Sigmoid colon (tissue), 7 donors: Measurements from ENCODE around the gene KRTAP4-3. TPM values are rescaled to one million over a fixed set of nuclear protein-coding genes. Genes with fewer than 3 reads are reported as not detected.
"Not testable (repeated sequence)": the region's sequence is repeated elsewhere in the genome, so short reads cannot be mapped to it uniquely, and the experiment has no call there.

ENCODE experiments used
- DNase-seq: peaks from one replicate; pipeline ENCODE4 v3.0.0-alpha.2; 2019
- H3K27ac ChIP-seq, 4 donors: fragments of 200-600 bp; sonication (generic); one replicate each; pipeline ENCODE4 v1.5.1; 2016 to 2019; ENCODE audit warnings: mild to moderate bottlenecking in 1 of 4
- H3K27me3 ChIP-seq, 3 donors: fragments of 200-600 bp; sonication (generic); one replicate each; pipeline ENCODE4 v1.5.1; 2019; ENCODE audit warnings: mild to moderate bottlenecking in 1 of 3
- H3K36me3 ChIP-seq, 4 donors: fragments of 200-600 bp; sonication (generic); one replicate each; pipeline ENCODE4 v1.5.1; 2016 to 2019
- H3K4me1 ChIP-seq, 4 donors: fragments of 200-600 bp; sonication (generic); one replicate each; pipeline ENCODE4 v1.5.1; 2017 to 2019
- H3K4me3 ChIP-seq, 4 donors: fragments of 200-600 bp; sonication (generic); one replicate each; pipeline ENCODE4 v1.5.1; 2017 to 2019; ENCODE audit warnings: mild to moderate bottlenecking in 2 of 4, moderate library complexity in 1 of 4
- H3K9me3 ChIP-seq, 4 donors: fragments of 200-600 bp in 3 of 4; sonication (generic) in 3 of 4; one replicate each; pipeline versions ENCODE4 v1.5.1 to v1.6.1; 2013 to 2019
- EP300 ChIP-seq, 4 donors: sonication (generic); formaldehyde crosslinking; IDR thresholded peaks; one replicate each; pipeline ENCODE4 v1.6.1; 2017; ENCODE audit warnings: antibody characterized with exemption in 4 of 4
- POLR2A ChIP-seq, 2 donors: fragments of 450-650 bp; IDR thresholded peaks; one replicate each; pipeline ENCODE4 v1.6.1; 2016; ENCODE audit warnings: antibody characterized with exemption in 2 of 2, mild to moderate bottlenecking in 2 of 2, moderate library complexity in 2 of 2
- POLR2AphosphoS5 ChIP-seq, 4 donors: sonication (generic); formaldehyde crosslinking; IDR thresholded peaks; one replicate each; pipeline ENCODE4 v1.6.1; 2017; ENCODE audit warnings: antibody characterized with exemption in 4 of 4
- WGBS, 2 donors: extraction: QIAGEN DNeasy Blood & Tissue Kit; methylation state at CpG; one replicate each; pipeline ENCODE4 v1.1.7; 2013; 5-methylcytosine and 5-hydroxymethylcytosine counted together
- intact Hi-C: fragments of 100-400 bp; cut with DNase I; formaldehyde crosslinking; loops from one replicate; pipeline ENCODE4 v1.15.1; 2023
- polyA plus RNA-seq, 3 donors: library from polyadenylated mRNA; stranded (reverse); fragments of 200-250 nt; gene quantifications; one replicate each; pipeline ENCODE4 v1.2.3, GENCODE V29; 2013
- total RNA-seq, 4 donors: library from RNA; depleted of rRNA; stranded (reverse); fragments of >200 nt; gene quantifications; one replicate each; pipeline ENCODE4 v1.1.0, GENCODE V29; 2016
- TF ChIP-seq, protein P1 (sequence below), 4 experiments: fragments of 450-650 bp in 3 of 4; fragments of 200-600 bp in 1 of 4; IDR thresholded peaks; one replicate each; pipeline ENCODE4 v1.5.1; 2016 to 2019; ENCODE audit warnings: antibody characterized with exemption in 4 of 4, mild to moderate bottlenecking in 3 of 4, moderate library complexity in 2 of 4
- donor health status: healthy with polysubstance abuse.
- donor health status: Bipolar disorder and iron deficiency.
- donor health status: healthy.

KRTAP4-3 gene
- total and polyA plus RNA-seq, 7 donors, result not detected

DNA sequence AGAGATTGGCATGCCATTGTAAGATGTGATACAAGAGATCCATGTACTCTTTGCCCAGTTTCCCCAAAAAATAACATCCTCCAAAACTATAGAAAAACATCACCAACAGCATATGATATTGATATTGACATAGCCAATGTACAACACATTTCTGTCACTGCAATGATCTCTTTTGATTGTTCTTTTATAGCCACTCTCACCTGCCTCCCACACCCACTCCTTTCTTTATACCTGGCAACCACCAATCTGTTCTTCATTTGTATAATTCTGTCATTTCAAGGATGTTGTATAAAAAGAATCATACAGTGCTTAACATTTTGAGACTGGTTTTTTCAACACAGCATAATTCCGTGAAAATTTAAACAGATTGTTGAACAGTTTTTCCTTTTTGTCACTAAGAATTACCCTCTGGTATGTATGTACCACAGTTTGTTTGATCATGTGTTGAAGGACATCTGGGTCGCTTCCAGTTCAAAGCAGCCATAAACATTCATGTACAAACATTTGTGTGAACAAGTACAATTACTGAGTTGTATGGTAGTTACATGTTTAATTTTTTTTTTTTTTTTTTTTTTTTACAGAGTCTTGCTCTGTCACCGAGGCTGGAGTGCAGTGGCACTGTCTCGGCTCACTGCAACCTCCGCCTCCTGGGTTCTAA is 31.5 kb upstream of the KRTAP4-3 start:
- H3K4me1 ChIP-seq, result no peaks in the 10 kb centered on the region
- no peak overlapping the region for H3K27ac ChIP-seq
- no peak for DNase-seq
- no peaks in the 10 kb centered on the region for H3K27me3 ChIP-seq
- 11 to 56% methylated on average over 5 of the region's 5 CpGs for WGBS, 2 donors
- intact Hi-C loops, result no loop called here
- H3K9me3 ChIP-seq, result no peaks in the 10 kb centered on the region
- no peaks in the 10 kb centered on the region for H3K36me3 ChIP-seq
- TF ChIP-seq, protein P1, sequence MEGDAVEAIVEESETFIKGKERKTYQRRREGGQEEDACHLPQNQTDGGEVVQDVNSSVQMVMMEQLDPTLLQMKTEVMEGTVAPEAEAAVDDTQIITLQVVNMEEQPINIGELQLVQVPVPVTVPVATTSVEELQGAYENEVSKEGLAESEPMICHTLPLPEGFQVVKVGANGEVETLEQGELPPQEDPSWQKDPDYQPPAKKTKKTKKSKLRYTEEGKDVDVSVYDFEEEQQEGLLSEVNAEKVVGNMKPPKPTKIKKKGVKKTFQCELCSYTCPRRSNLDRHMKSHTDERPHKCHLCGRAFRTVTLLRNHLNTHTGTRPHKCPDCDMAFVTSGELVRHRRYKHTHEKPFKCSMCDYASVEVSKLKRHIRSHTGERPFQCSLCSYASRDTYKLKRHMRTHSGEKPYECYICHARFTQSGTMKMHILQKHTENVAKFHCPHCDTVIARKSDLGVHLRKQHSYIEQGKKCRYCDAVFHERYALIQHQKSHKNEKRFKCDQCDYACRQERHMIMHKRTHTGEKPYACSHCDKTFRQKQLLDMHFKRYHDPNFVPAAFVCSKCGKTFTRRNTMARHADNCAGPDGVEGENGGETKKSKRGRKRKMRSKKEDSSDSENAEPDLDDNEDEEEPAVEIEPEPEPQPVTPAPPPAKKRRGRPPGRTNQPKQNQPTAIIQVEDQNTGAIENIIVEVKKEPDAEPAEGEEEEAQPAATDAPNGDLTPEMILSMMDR (IDR thresholded peaks at IDR 0.05), result no peak
- TF ChIP-seq EP300 (IDR thresholded peaks at IDR 0.05), result no peak
- TF ChIP-seq POLR2A (IDR thresholded peaks at IDR 0.05), result no peak
- no peak for TF ChIP-seq POLR2AphosphoS5 (IDR thresholded peaks at IDR 0.05)
- no peak overlapping the region for H3K4me3 ChIP-seq

DNA sequence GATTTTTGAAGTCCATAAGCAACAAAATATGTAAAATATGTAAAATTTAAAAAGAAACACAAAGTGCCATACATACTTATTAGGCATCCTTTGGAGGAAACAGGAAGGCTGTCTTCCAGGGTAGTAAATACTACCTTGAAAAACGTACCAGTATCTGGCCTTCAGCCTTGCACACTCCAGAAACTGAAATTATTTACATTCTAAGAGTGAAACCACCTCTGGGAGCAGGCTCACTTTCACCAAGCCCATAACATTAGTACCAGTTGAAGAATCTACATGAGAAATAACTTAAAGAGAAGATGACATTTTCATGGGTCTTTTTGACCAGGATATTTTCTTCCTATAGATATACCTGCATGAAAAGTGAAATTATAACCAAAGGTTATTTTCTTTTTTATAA is 28.0 kb upstream of the KRTAP4-3 start:
- no peak overlapping the region for H3K4me3 ChIP-seq
- TF ChIP-seq EP300 (IDR thresholded peaks at IDR 0.05), result no peak
- TF ChIP-seq POLR2AphosphoS5 (IDR thresholded peaks at IDR 0.05), result no peak
- TF ChIP-seq POLR2A (IDR thresholded peaks at IDR 0.05), result no peak
- TF ChIP-seq, protein P1 (IDR thresholded peaks at IDR 0.05), result no peak
- WGBS, 2 donors, result 22 to 37% methylated on average over 1 of the region's 1 CpG

DNA sequence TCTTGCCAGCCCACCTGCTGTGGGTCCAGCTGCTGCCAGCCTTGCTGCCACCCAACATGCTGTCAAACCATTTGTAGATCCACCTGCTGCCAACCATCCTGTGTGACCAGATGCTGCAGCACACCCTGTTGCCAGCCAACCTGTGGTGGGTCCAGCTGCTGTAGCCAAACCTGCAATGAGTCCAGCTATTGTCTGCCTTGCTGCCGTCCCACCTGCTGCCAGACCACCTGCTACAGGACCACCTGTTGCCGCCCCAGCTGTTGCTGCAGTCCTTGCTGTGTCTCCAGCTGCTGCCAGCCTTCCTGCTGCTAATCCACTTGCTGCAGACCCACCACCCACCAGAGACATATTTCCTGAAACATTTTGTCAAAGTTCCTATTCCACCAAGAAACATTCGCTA is 22.3 kb upstream of the KRTAP4-3 start:
- Histone ChIP-seq H3K4me1 (no peaks in the 10 kb centered on the region), H3K27me3 (peaks cover 0 to 3% (median 0%) of the 10 kb centered on the region in 3 donors), H3K4me3 (no peak overlapping the region), H3K27ac (no peak overlapping the region), H3K9me3 (no peaks in the 10 kb centered on the region), H3K36me3 (no peaks in the 10 kb centered on the region)
- no peak for TF ChIP-seq POLR2AphosphoS5 (IDR thresholded peaks at IDR 0.05)
- TF ChIP-seq EP300 (IDR thresholded peaks at IDR 0.05), result no peak
- TF ChIP-seq, protein P1 (IDR thresholded peaks at IDR 0.05), result no peak
- WGBS, 2 donors, result 92 to 95% methylated on average over 3 of the region's 3 CpGs
- intact Hi-C loops, result no loop called here
- no peak for DNase-seq

More for the DNA sequence above, 28.0 kb upstream of the KRTAP4-3 start:
- Histone ChIP-seq H3K4me1 (no peaks in the 10 kb centered on the region), H3K36me3 (no peaks in the 10 kb centered on the region), H3K9me3 (no peaks in the 10 kb centered on the region), H3K27me3 (no peaks in the 10 kb centered on the region), H3K27ac (no peak overlapping the region)
- no peak for DNase-seq
- intact Hi-C loops, result no loop called here

DNA sequence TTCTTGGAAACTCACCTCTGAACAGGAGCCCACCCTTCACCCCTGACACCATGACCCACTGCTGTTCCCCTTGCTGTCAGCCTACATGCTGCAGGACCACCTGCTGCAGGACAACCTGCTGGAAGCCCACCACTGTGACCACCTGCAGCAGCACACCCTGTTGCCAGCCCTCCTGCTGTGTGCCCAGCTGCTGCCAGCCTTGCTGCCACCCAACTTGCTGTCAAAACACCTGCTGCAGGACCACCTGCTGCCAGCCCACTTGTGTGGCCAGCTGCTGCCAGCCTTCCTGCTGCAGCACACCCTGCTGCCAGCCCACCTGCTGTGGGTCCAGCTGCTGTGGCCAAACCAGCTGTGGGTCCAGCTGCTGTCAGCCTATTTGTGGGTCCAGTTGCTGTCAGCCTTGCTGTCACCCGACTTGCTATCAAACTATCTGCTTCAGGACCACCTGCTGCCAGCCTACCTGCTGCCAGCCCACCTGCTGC is 21.9 kb upstream of the KRTAP4-3 start, which contains the start of gene KRTAP9-1:
Gene KRTAP9-1 (plus strand): TSS at position 51 of the 482 bp plus-strand sequence. CDS start 0 bp downstream, at position 51.
- 77 to 87% methylated on average over 1 of the region's 1 CpG for WGBS, 2 donors
- intact Hi-C loops, H3K4me1 ChIP-seq, H3K36me3 ChIP-seq, H3K27ac ChIP-seq, H3K9me3 ChIP-seq, H3K4me3 ChIP-seq, H3K27me3 ChIP-seq, DNase-seq: not testable (repeated sequence)

DNA sequence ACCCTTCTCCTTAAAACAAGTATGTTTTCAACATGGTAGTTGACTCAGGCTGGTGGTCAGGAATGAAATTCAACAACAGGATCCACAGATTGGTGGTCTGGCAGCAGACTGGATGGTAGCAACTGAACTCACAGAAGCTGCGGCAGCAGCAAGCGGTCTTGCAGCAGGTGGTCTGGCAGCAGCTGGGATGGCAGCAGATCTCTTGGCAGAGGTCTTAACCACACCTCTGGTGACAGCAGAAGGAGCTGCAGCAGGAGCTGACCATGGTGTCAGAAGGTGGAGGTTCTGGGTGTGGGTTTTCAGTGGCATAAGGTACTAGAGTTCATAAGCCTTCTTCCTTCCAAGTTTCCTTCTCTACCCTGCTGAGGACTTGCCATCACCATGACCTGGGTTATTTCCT is 18.9 kb upstream of the KRTAP4-3 start:
- no peak overlapping the region for H3K4me3 ChIP-seq
- intact Hi-C loops, result no loop called here
- no peak for TF ChIP-seq EP300 (IDR thresholded peaks at IDR 0.05)
- TF ChIP-seq POLR2AphosphoS5 (IDR thresholded peaks at IDR 0.05), result no peak
- TF ChIP-seq, protein P1 (IDR thresholded peaks at IDR 0.05), result no peak
- no peak for TF ChIP-seq POLR2A (IDR thresholded peaks at IDR 0.05)
- no peaks in the 10 kb centered on the region for H3K9me3 ChIP-seq
- no peaks in the 10 kb centered on the region for H3K4me1 ChIP-seq
- 94% methylated on average over 2 of the region's 2 CpGs for WGBS, 2 donors
- H3K36me3 ChIP-seq, result no peaks in the 10 kb centered on the region
- no peak overlapping the region for H3K27ac ChIP-seq
- peaks cover 0 to 3% (median 0%) of the 10 kb centered on the region in 3 donors for H3K27me3 ChIP-seq
- DNase-seq, result no peak
